Transverse colon (tissue), 4 donors: ENCODE data around the gene LRRC2. TPM values are rescaled to one million over a fixed set of nuclear protein-coding genes. Genes with fewer than 3 reads are reported as not detected.

Experiments used
- DNase-seq: peaks from one replicate; pipeline ENCODE4 v3.0.0-alpha.2; 2019
- H3K27ac ChIP-seq, 4 donors: fragments of 200-600 bp; sonication (generic); 2 replicates each; pipeline ENCODE4 v1.5.1; 2016 to 2018; ENCODE audit warnings: inconsistent platforms in 4 of 4
- H3K27me3 ChIP-seq: fragments of 200-600 bp; sonication (generic); 2 replicates; pipeline ENCODE4 v1.5.1; 2017; ENCODE audit warnings: inconsistent platforms
- H3K36me3 ChIP-seq, 4 donors: fragments of 200-600 bp; sonication (generic); 2 replicates each; pipeline ENCODE4 v1.5.1; 2017 to 2019; ENCODE audit warnings: inconsistent platforms in 4 of 4
- H3K4me1 ChIP-seq, 4 donors: fragments of 200-600 bp; sonication (generic); 2 replicates each; pipeline ENCODE4 v1.5.1; 2017 to 2020; ENCODE audit warnings: inconsistent platforms in 4 of 4
- H3K4me3 ChIP-seq, 4 donors: fragments of 200-600 bp; sonication (generic); 1 replicate in 1 of 4; 2 replicates in 3 of 4; pipeline versions ENCODE4 v1.5.1 to v1.6.1; 2017 to 2019; ENCODE audit warnings: inconsistent platforms in 4 of 4
- H3K9me3 ChIP-seq, 2 donors: fragments of 200-600 bp; sonication (generic); 2 replicates each; pipeline ENCODE4 v1.5.1; 2017 to 2019; ENCODE audit warnings: inconsistent platforms in 2 of 2
- CTCF ChIP-seq, 5 experiments: fragments of 200-600 bp in 3 of 5; fragments of 450-650 bp in 2 of 5; sonication (generic) in 3 of 5; IDR thresholded peaks; 1 replicate in 2 of 5; 2 replicates in 3 of 5; pipeline ENCODE4 v1.5.1; 2016 to 2017; ENCODE audit warnings: antibody characterized with exemption in 5 of 5, inconsistent platforms in 3 of 5, mild to moderate bottlenecking in 2 of 5, moderate library complexity in 1 of 5
- EP300 ChIP-seq: sonication (generic); formaldehyde crosslinking; IDR thresholded peaks from one replicate; pipeline ENCODE4 v1.6.1; 2017; ENCODE audit warnings: antibody characterized with exemption, low read depth
- POLR2A ChIP-seq: fragments of 450-650 bp; IDR thresholded peaks from one replicate; pipeline ENCODE4 v1.6.1; 2016; ENCODE audit warnings: antibody characterized with exemption, mild to moderate bottlenecking, moderate library complexity
- POLR2AphosphoS5 ChIP-seq, 3 donors: sonication (generic); formaldehyde crosslinking; IDR thresholded peaks; one replicate each; pipeline ENCODE4 v1.6.1; 2016; ENCODE audit warnings: antibody characterized with exemption in 3 of 3
- WGBS, 2 donors: methylation state at CpG; one replicate each; pipeline ENCODE4 v1.1.5; 2018; ENCODE audit warnings: low coverage in 1 of 2; 5-methylcytosine and 5-hydroxymethylcytosine counted together
- in situ Hi-C, 4 donors: fragments of 200-750 bp; cut with MboI; loops; one replicate each; pipeline versions ENCODE4 v1.15.0 to v1.15.1; 2017; ENCODE audit warnings: low sequenced_read_pairs in 3 of 4, low pct_ligation_motif_present in 1 of 4, low pct_unique_long_range_greater_than_20kb in 1 of 4
- intact Hi-C: fragments of 100-400 bp; cut with DNase I; formaldehyde crosslinking; loops from one replicate; pipeline ENCODE4 v1.15.1; 2023; ENCODE audit warnings: low total_unique reads
- total RNA-seq, 4 donors: library from RNA; depleted of rRNA; stranded (reverse); fragments of >200 nt; gene quantifications; one replicate each; pipeline ENCODE4 v1.1.0, GENCODE V29; 2016

Gene LRRC2
- total RNA-seq, 4 donors from 2014 or later, result 1.00 to 2.0 (median 1.6) TPM; not detected in 1

GRCh38 chr3:46604127-46604526 lies 38.0 kb upstream of the LRRC2 start:
- in situ Hi-C loops, result no loop called here
- H3K4me3 ChIP-seq, result no peak overlapping the region
- H3K4me1 ChIP-seq, result no peaks in the 10 kb centered on the region
- 85% methylated on average over 2 of the region's 2 CpGs; no CpG with 5 or more reads in 1 of the 2 donors for WGBS, 2 donors
- DNase-seq, result no peak
- H3K27me3 ChIP-seq, result no peaks in the 10 kb centered on the region
- H3K9me3 ChIP-seq, result no peaks in the 10 kb centered on the region
- H3K36me3 ChIP-seq, result no peaks in the 10 kb centered on the region
- TF ChIP-seq POLR2A, result no peak
- no peak for TF ChIP-seq CTCF (IDR thresholded peaks at IDR 0.05)
- no peak for TF ChIP-seq POLR2AphosphoS5 (IDR thresholded peaks at IDR 0.05)
- no peak for TF ChIP-seq EP300
- intact Hi-C loops, result no loop called here
- no peak overlapping the region for H3K27ac ChIP-seq

GRCh38 chr3:46603446-46604046 lies 37.4 kb upstream of the LRRC2 start:
- H3K4me3 ChIP-seq, result no peak overlapping the region
- DNase-seq, result no peak

DNA sequence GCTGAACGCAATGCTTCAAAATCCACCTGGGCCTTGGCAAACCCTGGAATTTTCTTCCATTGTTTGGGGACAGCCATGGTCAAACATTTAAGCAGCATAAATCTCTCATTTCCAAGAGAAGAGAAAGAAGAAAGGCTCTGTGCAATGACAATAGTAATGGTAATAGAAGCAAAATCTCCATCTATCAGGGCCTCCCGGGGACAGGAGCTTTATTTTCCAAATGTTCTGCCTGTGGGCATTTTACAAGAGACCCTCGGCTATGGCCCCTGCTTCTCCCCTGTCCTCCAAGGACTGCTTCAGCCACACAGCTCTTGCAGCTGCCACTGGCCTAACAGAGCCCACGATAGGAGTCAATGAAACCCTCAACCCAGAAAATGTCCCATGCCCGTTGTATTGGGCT lies 33.5 kb upstream of the LRRC2 start:
- H3K9me3 ChIP-seq, result no peaks in the 10 kb centered on the region
- in situ Hi-C loops, result no loop called here
- H3K36me3 ChIP-seq, result no peaks in the 10 kb centered on the region
- H3K27ac ChIP-seq, result no peak overlapping the region
- DNase-seq, result no peak
- WGBS, 2 donors, result 84 to 100% methylated on average over 1 to 5 of the region's 5 CpGs
- TF ChIP-seq EP300, result no peak
- no peak overlapping the region for H3K4me3 ChIP-seq
- no peaks in the 10 kb centered on the region for H3K4me1 ChIP-seq
- H3K27me3 ChIP-seq, result no peaks in the 10 kb centered on the region
- intact Hi-C loops, result no loop called here

More at GRCh38 chr3:46603446-46604046, 37.4 kb upstream of the LRRC2 start:
- Histone ChIP-seq H3K36me3 (no peaks in the 10 kb centered on the region), H3K4me1 (no peaks in the 10 kb centered on the region), H3K9me3 (no peaks in the 10 kb centered on the region), H3K27me3 (no peaks in the 10 kb centered on the region), H3K27ac (no peak overlapping the region)
- TF ChIP-seq POLR2AphosphoS5 (IDR thresholded peaks at IDR 0.05) (no peak), EP300 (no peak), CTCF (IDR thresholded peaks at IDR 0.05) (no peak), POLR2A (no peak)
- intact Hi-C loops (no loop called here), in situ Hi-C loops (no loop called here)
- 10 to 31% methylated on average over 1 of the region's 1 CpG for WGBS, 2 donors

- 88 to 89% methylated on average over 8 of the region's 8 CpGs for WGBS, 2 donors
- no peaks in the 10 kb centered on the region for H3K36me3 ChIP-seq
- no peak overlapping the region for H3K27ac ChIP-seq
- peaks cover 0 to 3% of the 10 kb centered on the region in 2 donors for H3K9me3 ChIP-seq
- no peaks in the 10 kb centered on the region for H3K27me3 ChIP-seq
- no peak for DNase-seq
- no peak overlapping the region for H3K4me3 ChIP-seq
- intact Hi-C loops, result no loop called here
- TF ChIP-seq POLR2A (no peak), CTCF (IDR thresholded peaks at IDR 0.05) (no peak), EP300 (no peak), POLR2AphosphoS5 (IDR thresholded peaks at IDR 0.05) (no peak)
- H3K4me1 ChIP-seq, result no peaks in the 10 kb centered on the region
- in situ Hi-C loops, result no loop called here
These were observed 29.8 kb upstream of the LRRC2 start for GRCh38 chr3:46595819-46596314.

- no peaks in the 10 kb centered on the region for H3K36me3 ChIP-seq
- H3K4me1 ChIP-seq, result no peaks in the 10 kb centered on the region
- H3K4me3 ChIP-seq, result no peak overlapping the region
- peaks cover 0 to 3% of the 10 kb centered on the region in 2 donors for H3K9me3 ChIP-seq
- intact Hi-C loops (no loop called here), in situ Hi-C loops (no loop called here)
- no peak for DNase-seq
- H3K27me3 ChIP-seq, result no peaks in the 10 kb centered on the region
- TF ChIP-seq EP300 (no peak), POLR2A (no peak)
- H3K27ac ChIP-seq, result no peak overlapping the region
- WGBS, 2 donors, result 88 to 100% methylated on average over 2 to 4 of the region's 4 CpGs
These were observed 28.6 kb upstream of the LRRC2 start for GRCh38 chr3:46594723-46595122.
